Hair follicular keratinocyte (primary cell): ENCODE measurements around the gene KLHDC9. TPM values are rescaled to one million over a fixed set of nuclear protein-coding genes. Genes with fewer than 3 reads are reported as not detected.

ENCODE experiments used
- total RNA-seq: library from RNA; depleted of rRNA; stranded (reverse); fragments of >200 nt; gene quantifications from 2 replicates; pipeline ENCODE4 v1.2.3, GENCODE V29; 2015

KLHDC9 gene, protein sequence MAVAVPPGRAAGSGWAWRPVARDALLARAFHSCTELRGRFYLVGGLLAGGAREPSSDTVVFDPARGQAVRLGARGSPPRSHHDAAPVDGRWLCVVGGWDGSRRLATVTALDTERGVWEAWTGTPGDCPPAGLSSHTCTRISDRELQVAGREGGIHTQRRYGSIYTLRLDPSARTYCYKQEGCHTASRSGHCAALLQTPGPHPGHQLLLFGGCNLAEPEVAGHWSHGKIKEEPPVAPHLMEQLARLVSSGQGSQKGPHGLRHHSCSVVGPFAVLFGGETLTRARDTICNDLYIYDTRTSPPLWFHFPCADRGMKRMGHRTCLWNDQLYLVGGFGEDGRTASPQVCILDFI
- total RNA-seq: 0.68 and 2.7 TPM in 2 replicates

GRCh38 chr1:161098210-161099068, at the start of gene KLHDC9:
KLHDC9 (plus strand) TSS chr1:161098361; CDS start chr1:161098536, 175 bp downstream.

GRCh38 chr1:161069731-161070270, 28.4 kb upstream of the KLHDC9 start, which contains the start of gene ARHGAP30:
ARHGAP30 (minus strand) TSS chr1:161069891; CDS start chr1:161069624, 267 bp downstream.

GRCh38 chr1:161089251-161089924, 8.8 kb upstream of the KLHDC9 start, which contains the start of gene NECTIN4:
NECTIN4 (minus strand) TSS chr1:161089558; CDS start chr1:161089296, 262 bp downstream.

DNA sequence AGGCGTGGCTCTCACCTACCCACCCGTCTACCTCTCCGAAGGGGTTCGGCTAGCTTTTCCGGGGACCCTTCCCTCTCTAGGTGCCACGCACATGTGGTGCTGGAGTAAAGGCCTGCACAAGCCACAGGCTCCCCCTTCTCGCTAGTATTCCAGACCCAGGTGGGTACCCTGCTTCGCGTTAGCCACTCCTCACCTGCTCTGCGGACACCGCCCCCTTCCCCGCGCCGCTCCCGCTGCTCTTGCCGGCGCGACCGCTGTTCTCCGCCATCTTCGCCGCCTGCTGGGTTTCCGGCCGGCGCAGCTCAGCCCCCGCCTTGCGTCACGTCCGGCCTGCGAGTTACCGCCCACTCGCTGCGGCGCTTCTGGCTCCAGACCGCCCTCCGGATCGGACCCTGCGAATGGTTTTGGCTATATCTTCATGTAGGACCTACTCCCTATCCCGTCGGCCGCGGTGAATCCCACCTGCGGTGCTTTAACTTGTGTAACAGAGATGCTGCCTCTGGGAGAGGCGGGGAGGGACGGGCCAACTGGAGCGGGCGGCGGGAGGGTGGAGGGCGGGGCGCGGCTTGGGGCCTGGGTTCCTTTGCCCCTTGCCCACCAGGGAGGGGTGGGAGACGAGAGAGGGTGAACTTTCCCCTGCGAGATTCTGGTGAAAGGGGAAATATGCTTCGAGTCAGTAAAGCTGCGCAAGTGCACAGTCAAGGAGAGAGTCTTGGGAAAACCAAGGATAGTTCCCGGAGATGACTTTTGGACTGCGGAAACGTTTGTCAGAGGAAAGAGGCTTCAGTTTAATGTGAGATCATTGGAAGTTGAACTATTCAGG, 19.8 kb downstream of the KLHDC9 start, which contains the start of the genes NIT1 and PFDN2:
TSS of gene NIT1 (plus strand) at position 347 of the 823 bp plus-strand sequence. CDS start at position 419, 72 bp downstream.
TSS of gene PFDN2 (minus strand) at position 279 of the 823 bp plus-strand sequence. CDS start at position 268, 11 bp downstream.

GRCh38 chr1:161132410-161133219, 34.5 kb downstream of the KLHDC9 start, which contains the start of gene DEDD:
DEDD (minus strand) TSS chr1:161132667; CDS start chr1:161124462, 8,205 bp downstream.

Other genes with a start within 250 kb of the KLHDC9 start
- gene CD244, start 235.5 kb upstream of the KLHDC9 start, total RNA-seq: not detected in 2 replicates
- gene ITLN1, start 213.2 kb upstream of the KLHDC9 start, total RNA-seq: not detected in 2 replicates
- not detected in 2 replicates for gene ITLN2, start 143.6 kb upstream of the KLHDC9 start, total RNA-seq
- gene F11R, start 77.2 kb upstream of the KLHDC9 start, total RNA-seq: 97.3 and 126 TPM in 2 replicates
- gene TSTD1, start 59.4 kb upstream of the KLHDC9 start, total RNA-seq: 123 and 299 TPM in 2 replicates
- 20.1 and 30.0 TPM in 2 replicates for gene USF1, start 52.4 kb upstream of the KLHDC9 start, total RNA-seq
- gene ARHGAP30, start 28.5 kb upstream of the KLHDC9 start, total RNA-seq: not detected in 2 replicates
- gene NECTIN4, start 8.8 kb upstream of the KLHDC9 start, total RNA-seq: 0.23 and 2.9 TPM in 2 replicates
- 71.9 and 125 TPM in 2 replicates for gene PFDN2, start 19.7 kb downstream of the KLHDC9 start, total RNA-seq
- gene NIT1, start 19.7 kb downstream of the KLHDC9 start, total RNA-seq: 39.4 and 42.0 TPM in 2 replicates
- gene DEDD, start 34.3 kb downstream of the KLHDC9 start, total RNA-seq: 21.9 and 23.2 TPM in 2 replicates
- 48.9 and 74.6 TPM in 2 replicates for gene UFC1, start 55.6 kb downstream of the KLHDC9 start, total RNA-seq
- 7.7 and 8.5 TPM in 2 replicates for gene USP21, start 61.1 kb downstream of the KLHDC9 start, total RNA-seq
- 8.4 and 18.0 TPM in 2 replicates for gene PPOX, start 68.1 kb downstream of the KLHDC9 start, total RNA-seq
- gene B4GALT3, start 79.1 kb downstream of the KLHDC9 start, total RNA-seq: 36.7 TPM in 2 replicates
- gene ADAMTS4, start 100.7 kb downstream of the KLHDC9 start, total RNA-seq: 0.08 and 1.5 TPM in 2 replicates
- gene NDUFS2, start 104.0 kb downstream of the KLHDC9 start, total RNA-seq: 120 and 122 TPM in 2 replicates
- 0.70 TPM in 1 of 2 replicates, not detected in the other for gene FCER1G, start 116.9 kb downstream of the KLHDC9 start, total RNA-seq
- gene APOA2, start 125.3 kb downstream of the KLHDC9 start, total RNA-seq: not detected in 2 replicates
- 10.1 and 16.2 TPM in 2 replicates for gene TOMM40L, start 127.7 kb downstream of the KLHDC9 start, total RNA-seq
- gene NR1I3, start 139.8 kb downstream of the KLHDC9 start, total RNA-seq: not detected in 2 replicates
- gene PCP4L1, start 160.4 kb downstream of the KLHDC9 start, total RNA-seq: not detected in 2 replicates
- 0.61 and 0.86 TPM in 2 replicates for gene MPZ, start 211.6 kb downstream of the KLHDC9 start, total RNA-seq
- 29.3 and 39.3 TPM in 2 replicates for gene SDHC, start 216.0 kb downstream of the KLHDC9 start, total RNA-seq